ENCODE results near the gene IP6K2. TPM values are rescaled to one million over a fixed set of nuclear protein-coding genes. Genes with fewer than 3 reads are reported as not detected.

Gene IP6K2
- total and polyA plus RNA-seq, 2 of the 13 experiments (the other 11 are each of a cell fraction or from before 2014, with no cell fraction given) = 85.5 to 112 TPM

- TF ChIP-seq RXRB (CRISPR knock-in tag; IDR thresholded peaks at IDR 0.05; ENCODE audit: borderline replicate concordance) (peak; percentile 98), ZNF230 (CRISPR knock-in tag; IDR thresholded peaks at IDR 0.05) (peak; percentile 100), MBNL3 (CRISPR knock-in tag; conservative IDR thresholded peaks at IDR 0.05) (no peak), ZNF639 (CRISPR knock-in tag; conservative IDR thresholded peaks at IDR 0.05) (peak; percentile 100), ZNF598 (CRISPR knock-in tag; IDR thresholded peaks at IDR 0.05; ENCODE audit: borderline replicate concordance) (peak; percentile 100), PCBP1 (IDR thresholded peaks at IDR 0.05; ENCODE audit: borderline replicate concordance, low read depth, low read length) (no peak), MED1 (CRISPR knock-in tag; IDR thresholded peaks at IDR 0.05) (peak; percentile 98), KDM4B (CRISPR knock-in tag; IDR thresholded peaks at IDR 0.05) (peak; percentile 100), SMARCE1 (IDR thresholded peaks at IDR 0.05; ENCODE audit: borderline replicate concordance) (no peak), ZNF552 (CRISPR knock-in tag; IDR thresholded peaks at IDR 0.05; ENCODE audit: borderline replicate concordance) (peak; percentile 100), HNRNPLL (IDR thresholded peaks at IDR 0.05; ENCODE audit: low read depth, low read length, poor library complexity, severe bottlenecking) (peak; percentile 81), NFRKB (IDR thresholded peaks at IDR 0.05) (no peak), HMGXB4 (CRISPR knock-in tag; IDR thresholded peaks at IDR 0.05; ENCODE audit: borderline replicate concordance in 1 of 2, low read depth in 1 of 2) (peak; percentile 90 to 98), ZBTB46 (CRISPR knock-in tag; IDR thresholded peaks at IDR 0.05; ENCODE audit: borderline replicate concordance) (peak; percentile 94; the same call in 1 of the 2 replicates), THAP11 (CRISPR knock-in tag; IDR thresholded peaks at IDR 0.05) (peak; percentile 92), MTF1 (CRISPR knock-in tag; IDR thresholded peaks at IDR 0.05) (peak; percentile 100), ZBTB3 (CRISPR knock-in tag; IDR thresholded peaks at IDR 0.05; ENCODE audit: borderline replicate concordance, low read depth) (peak; percentile 98), NFE2L2 (IDR thresholded peaks at IDR 0.05; ENCODE audit: low read length) (no peak; the same call in 1 of the 2 replicates), ZNF878 (CRISPR knock-in tag; IDR thresholded peaks at IDR 0.05) (peak; percentile 100), PHF5A (CRISPR knock-in tag; IDR thresholded peaks at IDR 0.05; ENCODE audit: low read depth, unreplicated experiment) (peak; percentile 100), SRSF9 (IDR thresholded peaks at IDR 0.05; ENCODE audit: borderline replicate concordance, insufficient read depth, low read depth, low read length, poor library complexity, severe bottlenecking) (no peak), ZNF251 (CRISPR knock-in tag; IDR thresholded peaks at IDR 0.05) (peak; percentile 100), MAZ (IDR thresholded peaks at IDR 0.05; ENCODE audit: borderline replicate concordance, low read depth, low read length) (0 out of 2 replicates have a peak, but pooled peaks have one; percentile 23), MAZ (CRISPR knock-in tag; IDR thresholded peaks at IDR 0.05; ENCODE audit: low read depth) (peak; percentile 100), ZBTB7A (CRISPR knock-in tag; IDR thresholded peaks at IDR 0.05) (peak; percentile 100)
Measured at GRCh38 chr3:48661501-48662144, 55.4 kb downstream of the IP6K2 start (continued).

Data from HepG2 (cell line).